DMS114 treated with DMSO at 0.1 percent for 48 hours (cell line): ENCODE results near the gene ZC3H14.

Experiments used
- DNase-seq: peaks from one replicate; lab custom pipeline; 2025; ENCODE audit not compliant: unreplicated experiment; lab: John Stamatoyannopoulos, UW

The ZC3H14 gene

DNA sequence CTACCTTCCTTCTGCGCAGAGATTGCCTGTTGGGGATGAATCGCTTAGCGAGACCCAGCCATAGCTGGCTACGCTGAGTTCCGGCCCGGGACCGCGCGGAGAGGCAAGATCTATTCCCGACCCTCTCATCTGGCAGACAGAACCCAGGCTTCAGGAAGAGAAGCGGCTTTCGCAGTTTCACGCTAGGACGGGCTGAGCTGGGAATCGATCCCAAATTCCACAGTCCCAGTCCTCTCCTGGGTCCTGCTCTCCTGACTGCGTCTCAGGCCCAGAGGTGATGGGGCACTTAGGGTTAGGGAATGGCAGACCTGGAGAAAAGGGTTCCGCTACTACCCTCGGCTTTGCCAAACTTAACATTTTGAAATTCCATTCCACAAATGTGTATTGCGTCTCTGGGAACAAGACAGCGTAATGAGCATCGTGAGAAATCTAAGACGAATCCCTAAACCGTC, 10.8 kb upstream of the ZC3H14 start:
- DNase-seq, result no peak

DNA sequence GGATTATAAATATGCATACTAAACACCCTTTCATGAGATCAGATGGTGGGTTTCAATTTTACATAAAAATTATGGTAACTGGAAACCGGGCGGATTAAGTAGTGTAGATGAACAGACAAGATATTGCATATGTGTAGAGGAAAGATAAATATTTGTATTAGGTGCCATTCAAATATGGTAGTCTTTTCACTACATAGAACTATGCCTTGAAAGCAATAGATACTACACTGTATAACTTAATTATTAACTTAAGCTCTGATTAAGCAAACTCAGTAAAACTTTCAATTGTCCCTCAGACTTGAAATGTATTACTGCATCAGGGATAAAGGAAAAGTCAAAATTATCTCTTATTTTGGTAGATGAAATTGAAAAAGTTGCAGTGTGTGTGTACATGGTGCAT, 10.0 kb upstream of the ZC3H14 start:
- DNase-seq, result no peak

DNA sequence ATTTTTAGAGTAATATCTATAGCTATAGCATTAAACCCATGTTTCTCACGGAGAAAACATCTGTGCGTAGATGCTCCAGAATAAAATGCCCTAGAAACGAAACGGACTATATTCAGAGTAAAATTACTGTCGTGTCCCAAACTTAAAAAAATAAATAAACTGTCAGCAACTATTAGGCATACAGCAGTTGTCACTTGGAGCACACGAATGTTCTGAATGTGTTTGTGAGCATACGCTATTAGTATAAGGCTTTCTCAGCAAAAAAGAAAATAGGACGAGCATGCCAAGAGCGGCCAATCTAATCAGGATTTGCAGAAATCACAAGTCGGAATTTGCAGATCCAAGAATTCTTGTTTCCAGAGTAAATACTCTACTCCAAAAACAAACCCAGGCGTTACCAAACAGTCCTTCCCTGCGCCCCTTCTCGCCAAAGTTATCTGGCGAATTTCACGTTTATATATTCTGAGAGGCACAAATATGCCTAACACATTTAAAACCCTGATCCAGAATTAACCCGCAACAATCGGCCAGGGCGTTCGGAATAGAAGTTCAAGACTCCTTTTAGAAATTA, 8.9 kb upstream of the ZC3H14 start:
- DNase-seq, result no peak

DNA sequence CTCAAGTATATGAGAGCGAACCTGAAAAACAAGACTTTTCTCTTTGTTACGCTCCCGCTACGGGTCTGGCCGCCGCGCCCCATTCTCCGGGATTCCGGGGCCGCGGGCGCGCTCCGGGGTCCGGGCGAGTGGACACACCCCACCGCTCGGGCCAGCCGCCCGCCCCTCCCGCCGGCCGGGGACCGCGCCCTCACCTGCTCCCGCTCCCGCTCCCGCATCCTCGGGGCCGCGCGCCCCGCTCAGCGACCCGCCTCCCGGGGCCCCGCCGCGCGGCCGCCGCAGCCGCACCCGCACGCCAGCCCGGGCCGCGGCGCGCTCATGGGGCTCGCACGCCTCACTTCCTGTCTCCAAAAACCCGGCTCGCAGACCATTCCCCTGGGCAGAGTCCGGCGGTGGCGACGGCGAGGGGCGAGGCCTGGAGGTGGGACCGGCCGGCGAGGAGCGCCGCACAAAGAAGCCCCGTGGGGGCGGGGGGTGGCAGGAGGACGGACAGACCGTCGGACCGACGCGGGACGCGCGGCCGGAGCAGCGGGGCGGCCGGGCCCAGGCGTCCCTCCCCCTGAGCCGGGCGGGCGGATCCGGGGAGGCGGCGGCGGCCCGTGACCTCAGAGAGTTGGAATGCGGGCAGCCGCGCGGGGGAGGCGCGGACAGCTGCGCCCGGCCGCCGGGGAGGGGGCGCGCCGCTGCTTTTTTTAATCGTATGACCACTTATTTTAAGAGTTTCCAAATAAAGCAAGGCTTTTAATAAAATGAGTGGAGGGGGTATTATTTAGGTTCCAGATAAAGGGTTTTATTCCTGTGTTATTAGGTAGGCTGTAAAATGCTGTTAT, 8.2 kb upstream of the ZC3H14 start, which contains the start of gene PTPN21:
PTPN21 (minus strand) TSS at position 551 of the 830 bp plus-strand sequence. CDS start 4,590 bp downstream, outside the sequence.
- no peak for DNase-seq

DNA sequence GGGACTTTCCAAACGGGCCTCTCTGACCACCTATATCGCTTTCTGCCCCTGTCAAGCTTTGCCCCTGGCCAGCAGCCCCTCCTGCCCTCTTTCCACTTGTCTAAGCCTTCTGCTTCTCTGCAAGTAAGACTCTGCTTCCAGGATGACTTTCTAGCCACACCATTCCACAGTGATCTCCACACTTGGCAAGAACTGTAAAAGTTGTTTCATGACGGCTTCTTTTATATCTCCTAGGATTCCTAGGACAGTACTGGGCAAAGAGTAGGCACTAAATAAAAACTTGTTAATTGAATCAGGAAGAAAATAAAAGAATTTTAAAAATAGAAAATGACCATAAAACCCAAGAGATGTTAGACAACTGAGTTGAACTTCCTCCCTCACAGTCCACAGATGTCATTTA, 6.3 kb upstream of the ZC3H14 start:
- DNase-seq, result no peak

DNA sequence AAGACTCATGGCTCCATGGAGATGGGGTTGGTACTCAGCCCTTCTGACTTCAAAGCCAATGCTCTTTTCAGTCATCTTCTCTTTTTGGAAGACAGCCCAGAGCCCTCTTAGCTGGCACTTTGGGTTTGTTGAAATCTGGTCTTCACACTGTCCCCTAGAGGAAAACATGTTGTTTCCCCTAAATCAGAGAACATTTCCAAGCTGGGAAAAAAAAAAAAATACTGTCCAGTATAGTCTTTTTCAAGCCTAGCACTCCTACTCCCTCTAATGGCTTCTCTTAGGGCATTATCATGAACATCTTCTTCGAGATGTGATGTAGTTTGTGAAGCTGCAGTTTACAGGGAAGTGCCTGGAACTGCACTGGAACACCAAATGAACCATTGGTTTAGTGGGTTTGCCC, 3.0 kb upstream of the ZC3H14 start:
- peak; percentile 54 for DNase-seq

DNA sequence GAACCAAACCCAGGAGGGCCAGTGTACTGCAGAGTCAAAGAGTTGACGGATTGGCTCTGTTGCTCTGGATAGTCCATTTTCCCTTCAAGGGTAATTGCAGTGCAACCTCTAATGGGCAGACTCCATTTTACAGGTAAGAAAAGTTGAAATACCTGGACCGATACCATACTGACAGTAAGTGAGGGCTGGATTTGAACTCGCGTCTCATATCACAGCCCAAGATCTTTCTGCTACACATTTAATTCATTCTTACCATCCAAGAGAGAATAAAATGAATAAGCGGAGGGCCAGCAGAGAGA, 356 bp upstream of the ZC3H14 start:
- DNase-seq, result no peak

DNA sequence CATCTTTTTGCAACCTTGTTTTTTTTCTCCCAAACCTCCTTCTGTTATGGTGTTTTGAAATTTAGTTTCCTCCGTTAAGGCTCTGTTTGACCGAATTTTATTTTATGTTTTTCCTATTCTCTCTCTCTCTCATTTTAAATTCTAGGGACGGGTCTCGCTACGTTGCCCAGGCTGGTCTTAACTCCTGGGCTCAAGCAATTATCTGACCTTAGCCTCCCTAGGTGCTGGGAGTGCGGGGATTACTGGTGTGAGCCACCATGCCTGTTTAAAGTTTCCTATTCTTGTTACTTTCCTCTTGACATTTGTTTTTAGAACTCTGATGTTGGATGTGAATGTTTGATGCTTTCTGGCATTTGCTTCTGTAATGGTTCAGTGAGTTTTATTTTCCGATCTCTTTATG, 1.0 kb downstream of the ZC3H14 start:
- no peak for DNase-seq

DNA sequence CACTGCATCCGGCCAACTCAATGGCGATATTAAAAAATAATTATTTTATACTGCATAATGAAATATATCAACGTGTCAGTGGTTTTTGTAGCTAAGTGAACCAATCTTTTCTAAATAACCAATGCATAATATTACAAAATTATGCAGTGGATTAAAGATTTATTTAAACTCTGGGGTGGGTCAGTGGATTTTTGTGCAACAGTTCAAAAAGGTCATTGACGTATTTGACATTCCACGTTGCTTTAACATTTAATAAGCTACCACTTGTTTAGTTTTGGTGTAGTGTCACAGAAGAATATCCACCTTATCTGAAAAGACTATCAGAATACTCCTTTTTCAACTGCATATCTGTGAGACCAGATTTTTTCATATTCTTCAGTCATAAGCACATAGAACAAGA, 2.6 kb downstream of the ZC3H14 start:
- no peak for DNase-seq

DNA sequence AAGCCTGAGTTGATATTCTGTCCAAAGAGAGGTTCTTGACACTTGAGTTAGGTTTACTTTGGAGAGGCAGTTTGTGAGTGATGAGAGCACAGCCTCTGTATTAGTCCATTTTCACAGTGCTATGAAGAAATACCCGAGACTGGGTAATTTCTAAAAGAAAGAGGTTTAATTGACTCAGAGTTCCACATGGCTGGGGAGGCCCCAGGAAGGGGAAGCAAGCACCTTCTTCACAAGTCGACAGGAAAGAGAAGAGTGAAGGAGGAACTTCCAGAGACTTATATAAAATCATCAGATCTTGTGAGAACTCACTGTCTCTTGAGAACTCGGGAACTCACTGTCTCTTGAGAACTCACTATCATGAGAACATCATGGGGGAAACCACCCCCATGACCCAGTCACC, 5.4 kb downstream of the ZC3H14 start:
- no peak for DNase-seq

DNA sequence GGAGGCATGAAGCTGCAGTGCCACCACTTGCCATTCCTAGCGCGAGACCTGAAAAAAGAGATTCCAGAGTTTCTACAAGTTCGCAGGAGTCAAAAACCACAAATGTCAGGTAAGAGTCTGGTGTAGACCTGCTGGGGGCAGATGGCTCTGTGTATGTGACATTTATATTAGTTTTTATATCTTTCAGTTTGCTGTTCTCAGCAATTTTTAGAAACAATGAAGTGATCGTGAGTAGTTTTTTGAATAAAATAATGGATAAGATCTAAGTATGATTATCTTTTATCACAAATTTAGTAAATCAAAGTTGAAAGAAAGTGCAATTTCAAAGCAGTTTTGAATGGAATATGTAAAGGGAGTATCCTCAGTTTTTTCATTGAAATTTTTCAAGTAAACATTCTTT, 9.3 kb downstream of the ZC3H14 start:
- DNase-seq, result no peak

DNA sequence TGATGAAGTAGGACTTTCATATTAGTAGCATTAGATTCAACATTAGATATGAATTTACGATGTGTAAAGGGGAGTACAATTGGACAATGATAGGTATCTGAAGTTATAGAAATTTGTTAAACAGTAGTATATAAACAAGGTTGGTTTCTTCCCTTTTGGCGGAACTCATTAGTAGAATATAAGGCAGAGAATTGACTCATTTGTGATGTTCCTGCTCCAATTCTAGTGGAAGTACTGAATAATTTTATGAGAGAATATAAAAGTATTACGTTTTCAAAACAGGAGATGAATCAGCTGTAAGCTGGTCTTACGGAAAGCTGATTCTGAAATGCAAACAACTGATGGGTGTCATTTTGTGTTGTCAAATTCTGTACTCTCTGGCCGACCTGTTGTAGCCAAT, 13.4 kb downstream of the ZC3H14 start:
- no peak for DNase-seq

DNA sequence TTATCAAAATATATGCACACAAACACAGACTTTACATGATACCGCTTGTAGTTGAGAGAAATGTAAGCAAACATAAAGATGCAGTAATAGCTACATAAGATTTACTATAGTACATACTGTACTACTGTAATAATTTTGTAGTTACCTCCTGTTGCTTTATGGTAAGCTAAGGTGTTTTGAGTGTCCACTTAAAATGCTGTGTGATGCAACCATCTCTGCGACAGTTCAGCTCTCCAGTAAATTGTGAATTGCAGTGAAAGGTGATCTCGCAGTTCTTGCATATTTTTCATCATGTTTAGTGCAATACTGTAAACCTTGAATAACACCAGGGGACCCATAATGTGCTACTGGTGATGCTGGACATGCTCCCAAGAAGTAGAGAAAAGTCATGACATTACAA, 21.6 kb downstream of the ZC3H14 start:
- no peak for DNase-seq

DNA sequence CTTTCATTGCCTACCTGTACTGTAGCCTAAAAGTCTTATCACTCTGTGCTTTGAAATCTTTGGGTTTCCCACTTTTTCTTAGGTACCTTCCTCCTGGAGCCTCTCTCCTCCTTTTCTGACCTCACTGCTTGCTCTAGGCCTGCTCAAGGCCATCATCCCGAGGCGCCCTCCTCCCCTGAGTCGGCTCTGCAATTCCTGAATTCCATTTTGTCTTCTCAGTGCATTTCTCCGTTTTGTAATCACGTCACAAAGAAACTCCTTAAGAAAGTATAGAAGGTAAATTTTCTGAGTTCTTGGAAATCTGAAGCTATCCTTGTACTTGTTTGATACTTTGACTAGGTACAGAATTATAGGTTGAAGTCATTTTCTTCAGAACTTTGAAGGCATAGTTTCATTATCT, 25.2 kb downstream of the ZC3H14 start:
- no peak for DNase-seq

DNA sequence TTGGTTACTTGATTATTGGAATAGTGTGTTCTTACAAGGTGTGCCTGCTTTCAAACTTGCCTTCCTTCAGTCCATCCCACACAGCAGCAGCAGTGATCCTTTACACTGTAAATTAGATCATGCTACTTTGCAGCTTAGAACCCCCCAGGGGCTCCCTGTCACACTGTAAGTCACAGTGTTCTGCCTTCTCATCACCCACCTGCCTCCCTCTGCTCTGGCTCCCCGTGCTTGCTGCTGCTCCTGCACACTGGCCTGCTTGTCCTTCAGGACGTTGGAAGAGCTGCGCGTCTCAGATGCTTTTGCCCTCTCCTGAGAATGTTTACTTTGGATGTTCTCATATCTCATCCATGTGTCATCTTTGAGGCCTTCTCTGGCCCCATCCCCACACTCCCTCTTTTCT, 27.3 kb downstream of the ZC3H14 start:
- no peak for DNase-seq

DNA sequence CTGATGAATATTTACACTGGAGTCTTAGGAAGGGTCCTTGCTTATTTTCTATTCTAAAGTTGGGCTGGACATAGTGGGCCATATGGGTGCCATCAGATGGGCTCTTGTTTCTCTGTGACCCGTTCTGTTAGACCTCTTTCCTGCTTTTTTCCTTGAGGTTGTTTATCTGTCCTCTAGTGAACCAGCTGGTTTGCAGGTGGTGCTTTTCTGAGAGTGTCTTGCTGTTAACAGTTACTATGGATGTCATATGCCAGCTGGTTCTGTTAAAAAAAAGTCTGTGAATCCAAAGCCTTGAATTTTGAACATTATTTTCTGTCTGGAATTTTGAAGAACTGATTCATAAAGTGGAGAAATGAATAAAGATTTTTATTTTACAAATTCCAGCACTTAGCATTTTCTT, 29.2 kb downstream of the ZC3H14 start:
- DNase-seq, result no peak

DNA sequence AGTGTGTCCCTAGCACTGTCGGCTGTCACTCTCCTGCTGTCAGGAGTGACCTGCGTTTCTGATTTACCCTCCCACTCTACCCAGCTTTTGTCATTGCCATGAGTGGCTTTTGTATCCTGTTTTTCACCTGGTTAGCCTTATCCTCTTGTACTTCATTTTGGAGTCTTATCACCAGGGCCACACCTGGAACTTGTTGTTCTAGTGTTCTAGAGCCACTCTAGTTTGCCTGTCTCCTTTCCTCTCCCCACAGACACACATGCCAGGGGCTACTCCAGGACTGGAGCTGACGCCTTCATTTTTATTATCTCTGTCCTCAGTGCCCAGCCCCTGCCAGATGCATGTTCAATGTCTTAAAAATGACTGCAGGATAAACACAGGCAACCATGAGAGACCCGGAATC, 34.2 kb downstream of the ZC3H14 start:
- no peak for DNase-seq

DNA sequence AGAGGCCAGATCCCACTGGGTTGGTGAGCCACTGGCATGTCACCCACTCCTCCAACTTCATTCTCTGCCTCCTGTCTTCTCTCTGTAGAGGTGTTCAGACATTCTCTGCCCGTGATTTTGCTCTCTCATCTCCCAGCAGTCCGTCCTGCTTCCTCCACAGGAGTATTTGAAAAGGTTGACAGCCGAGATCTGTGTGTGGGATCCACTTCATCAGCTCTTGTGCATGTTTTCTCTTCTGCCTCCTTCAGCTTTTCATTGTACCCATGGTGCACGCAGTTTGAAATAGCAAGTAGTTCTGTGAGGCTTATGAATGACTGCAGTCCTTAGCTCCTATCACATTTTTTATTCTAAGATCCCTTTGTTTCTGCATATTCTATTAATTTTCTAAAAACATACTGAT, 34.8 kb downstream of the ZC3H14 start:
- DNase-seq, result no peak

DNA sequence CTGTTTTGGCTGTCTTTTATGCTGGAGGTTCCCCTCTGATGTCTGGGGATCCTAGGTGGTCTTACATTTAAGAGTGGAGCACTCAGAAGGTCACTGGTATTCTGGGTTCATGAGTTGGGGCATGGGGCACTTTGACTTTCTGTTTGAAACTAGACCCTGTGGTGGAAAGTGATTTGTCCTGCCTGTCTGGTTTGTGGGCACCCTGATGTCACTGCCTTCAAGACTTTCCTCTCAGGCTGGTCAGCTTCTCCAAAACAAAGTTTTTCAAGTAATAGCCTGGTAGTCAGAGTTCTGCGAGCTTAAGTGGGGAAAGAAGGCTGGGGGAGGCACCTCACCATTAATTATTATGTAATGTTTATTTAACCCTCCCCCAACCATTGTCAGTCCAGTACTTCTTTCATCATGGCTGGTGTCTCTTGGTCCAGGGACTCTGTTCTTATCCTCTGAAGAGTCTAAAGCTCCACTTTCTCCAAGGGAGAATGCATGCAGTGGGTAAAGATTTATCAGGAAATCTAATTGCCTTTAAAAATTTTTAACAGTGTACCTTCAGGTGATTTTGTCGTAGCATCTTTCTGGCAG, 35.3 kb downstream of the ZC3H14 start:
- no peak for DNase-seq

DNA sequence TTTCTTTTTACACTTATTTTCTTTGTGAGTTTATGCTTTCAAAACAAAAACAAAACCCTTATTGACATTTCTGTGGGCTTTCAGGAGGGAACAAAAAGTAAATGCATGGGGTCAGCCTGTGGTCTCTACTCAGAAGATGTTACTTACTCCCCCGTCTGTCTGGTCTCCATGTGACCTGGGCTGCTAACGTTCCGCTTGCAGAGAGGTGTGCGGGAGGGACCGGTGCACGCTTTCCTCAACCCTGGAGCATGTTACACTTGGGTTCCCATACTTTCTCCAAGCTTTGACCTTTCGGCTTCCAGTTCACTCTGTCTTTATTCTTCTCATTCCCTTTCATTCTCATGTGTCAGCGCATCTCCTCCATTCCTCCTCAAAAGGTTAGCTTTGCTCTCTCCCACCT, 36.5 kb downstream of the ZC3H14 start:
- no peak for DNase-seq

DNA sequence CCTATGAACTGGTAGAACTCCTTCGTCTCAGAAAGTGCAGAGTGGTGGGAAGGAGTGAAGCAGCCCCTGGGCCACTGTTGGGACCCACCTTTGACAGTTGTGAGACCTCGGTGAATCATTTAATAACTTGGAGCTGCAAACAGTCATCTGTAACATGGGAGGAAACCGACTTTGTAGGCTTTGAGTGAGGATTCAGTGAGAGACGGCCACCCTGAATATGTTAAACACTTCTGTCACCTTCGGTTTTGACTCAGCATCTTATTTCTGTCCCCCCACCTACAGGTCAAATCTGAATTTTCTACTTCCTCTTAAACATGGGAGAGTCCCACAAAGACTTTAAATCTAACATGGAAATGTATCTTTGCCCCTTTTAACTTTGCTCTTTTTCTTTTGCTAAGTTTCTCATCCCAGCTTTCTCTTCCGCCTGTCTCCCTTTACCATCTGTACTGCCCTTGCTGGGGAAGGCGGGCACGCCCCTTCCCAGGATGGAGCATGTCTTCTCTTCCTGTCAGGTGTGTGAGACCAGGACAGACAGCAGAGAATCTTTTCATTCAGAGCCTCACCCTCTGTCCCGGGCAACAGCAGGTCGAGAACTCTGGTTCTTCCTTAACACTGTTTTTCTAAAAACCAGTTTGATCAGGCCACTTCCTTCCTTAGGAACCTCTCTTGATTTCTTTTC, 37.1 kb downstream of the ZC3H14 start:
- DNase-seq, result no peak

DNA sequence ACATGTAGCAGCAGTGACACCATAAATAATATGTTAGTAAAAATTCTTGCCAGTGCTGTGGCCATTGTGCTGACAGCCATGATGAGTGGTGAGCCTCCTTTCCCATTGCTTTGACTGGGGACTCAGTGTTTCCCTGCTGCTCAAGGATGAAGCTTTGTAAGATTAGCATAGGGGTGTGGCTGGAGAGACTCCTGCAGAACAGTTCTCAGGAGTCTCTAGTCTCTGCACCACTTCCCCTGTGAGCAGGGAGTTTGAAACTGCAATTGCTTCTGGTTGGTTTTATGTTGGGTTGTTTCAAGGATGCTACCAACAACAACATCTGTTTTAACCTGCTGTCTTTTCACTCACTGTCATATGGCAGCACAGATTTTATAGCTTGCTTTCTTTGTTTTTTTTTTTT, 41.4 kb downstream of the ZC3H14 start:
- DNase-seq, result no peak
